ENCODE measurements around the gene ZSWIM6.

DNA sequence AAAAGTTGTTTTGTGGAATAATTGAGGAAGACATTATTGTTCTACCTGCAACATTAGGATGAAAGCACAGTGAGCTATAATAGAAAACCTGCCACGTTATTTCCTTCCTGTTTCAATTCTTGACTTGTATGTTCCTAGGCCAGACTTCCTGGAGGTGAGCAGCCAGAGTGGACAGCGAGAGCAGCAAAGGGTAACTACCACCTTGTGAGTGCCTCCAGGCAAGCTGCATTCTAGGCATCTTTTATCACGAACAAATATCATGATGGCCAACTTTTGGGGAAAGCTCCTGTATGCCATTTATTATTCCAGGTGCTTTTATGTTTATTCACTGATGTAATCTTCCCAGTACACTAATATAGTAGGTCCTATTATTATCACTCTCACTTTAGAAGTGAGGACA is 34.0 kb upstream of the ZSWIM6 start:
- TF ChIP-seq, protein P1, sequence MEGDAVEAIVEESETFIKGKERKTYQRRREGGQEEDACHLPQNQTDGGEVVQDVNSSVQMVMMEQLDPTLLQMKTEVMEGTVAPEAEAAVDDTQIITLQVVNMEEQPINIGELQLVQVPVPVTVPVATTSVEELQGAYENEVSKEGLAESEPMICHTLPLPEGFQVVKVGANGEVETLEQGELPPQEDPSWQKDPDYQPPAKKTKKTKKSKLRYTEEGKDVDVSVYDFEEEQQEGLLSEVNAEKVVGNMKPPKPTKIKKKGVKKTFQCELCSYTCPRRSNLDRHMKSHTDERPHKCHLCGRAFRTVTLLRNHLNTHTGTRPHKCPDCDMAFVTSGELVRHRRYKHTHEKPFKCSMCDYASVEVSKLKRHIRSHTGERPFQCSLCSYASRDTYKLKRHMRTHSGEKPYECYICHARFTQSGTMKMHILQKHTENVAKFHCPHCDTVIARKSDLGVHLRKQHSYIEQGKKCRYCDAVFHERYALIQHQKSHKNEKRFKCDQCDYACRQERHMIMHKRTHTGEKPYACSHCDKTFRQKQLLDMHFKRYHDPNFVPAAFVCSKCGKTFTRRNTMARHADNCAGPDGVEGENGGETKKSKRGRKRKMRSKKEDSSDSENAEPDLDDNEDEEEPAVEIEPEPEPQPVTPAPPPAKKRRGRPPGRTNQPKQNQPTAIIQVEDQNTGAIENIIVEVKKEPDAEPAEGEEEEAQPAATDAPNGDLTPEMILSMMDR (conservative IDR thresholded peaks at IDR 0.05 in 1 of 2, IDR thresholded peaks at IDR 0.05 in 1 of 2; ENCODE audit: extremely low read depth in 1 of 2, insufficient read depth in 1 of 2, low read depth in 1 of 2, low read length in 2 of 2) = no peak
- TF ChIP-seq EZH2 (IDR thresholded peaks at IDR 0.05; ENCODE audit: borderline replicate concordance, low read length) = no peak

All from mammary epithelial cell (primary cell).